ENCODE measurements around the gene LY6G5B.
A peak's percentile ranks its signal among the peaks of the same experiment; 100 is the strongest.

Gene LY6G5B

DNA sequence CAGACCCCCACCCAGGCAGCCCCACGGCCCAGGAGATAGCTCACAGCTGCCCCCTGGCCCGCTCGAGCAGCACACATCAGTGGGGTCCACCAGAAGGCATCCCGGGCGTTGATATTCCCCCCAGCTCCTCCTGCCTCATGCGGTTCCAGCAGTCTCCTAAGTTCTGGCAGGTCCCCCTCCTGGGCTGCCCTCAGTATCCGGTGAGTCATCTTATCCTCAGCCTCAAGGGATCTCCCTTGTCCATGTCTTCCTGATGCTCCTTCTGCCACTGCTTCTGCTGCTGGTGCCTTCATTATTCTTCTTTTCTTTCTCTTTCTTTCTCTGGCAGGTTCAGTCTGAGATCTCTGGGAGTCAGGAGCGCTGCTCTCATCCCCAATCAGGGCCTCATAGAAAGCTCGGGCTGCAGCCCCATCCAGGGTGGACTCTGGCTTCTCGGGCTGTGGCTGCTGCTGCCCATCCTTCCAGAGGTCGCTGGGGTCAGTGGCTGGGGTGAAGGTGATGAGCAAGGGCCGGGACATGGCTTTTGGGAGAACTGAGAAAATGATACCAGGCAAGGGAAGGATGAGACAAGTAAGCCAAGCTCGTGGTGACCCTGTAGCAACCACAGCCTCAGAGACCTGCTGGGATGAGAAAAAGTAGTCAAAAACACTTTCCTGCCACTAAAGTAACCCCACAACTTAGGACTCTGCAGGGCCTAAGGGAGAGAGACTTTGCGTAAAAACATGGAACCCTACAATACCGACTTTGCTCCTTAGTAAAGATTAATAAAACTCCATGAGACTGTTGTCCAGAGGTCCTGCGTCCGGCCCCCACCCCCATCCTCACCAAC lies 5.6 kb upstream of the LY6G5B start:
- DNase-seq (ENCODE audit: low spot score) = no peak
- TF ChIP-seq, protein P1, sequence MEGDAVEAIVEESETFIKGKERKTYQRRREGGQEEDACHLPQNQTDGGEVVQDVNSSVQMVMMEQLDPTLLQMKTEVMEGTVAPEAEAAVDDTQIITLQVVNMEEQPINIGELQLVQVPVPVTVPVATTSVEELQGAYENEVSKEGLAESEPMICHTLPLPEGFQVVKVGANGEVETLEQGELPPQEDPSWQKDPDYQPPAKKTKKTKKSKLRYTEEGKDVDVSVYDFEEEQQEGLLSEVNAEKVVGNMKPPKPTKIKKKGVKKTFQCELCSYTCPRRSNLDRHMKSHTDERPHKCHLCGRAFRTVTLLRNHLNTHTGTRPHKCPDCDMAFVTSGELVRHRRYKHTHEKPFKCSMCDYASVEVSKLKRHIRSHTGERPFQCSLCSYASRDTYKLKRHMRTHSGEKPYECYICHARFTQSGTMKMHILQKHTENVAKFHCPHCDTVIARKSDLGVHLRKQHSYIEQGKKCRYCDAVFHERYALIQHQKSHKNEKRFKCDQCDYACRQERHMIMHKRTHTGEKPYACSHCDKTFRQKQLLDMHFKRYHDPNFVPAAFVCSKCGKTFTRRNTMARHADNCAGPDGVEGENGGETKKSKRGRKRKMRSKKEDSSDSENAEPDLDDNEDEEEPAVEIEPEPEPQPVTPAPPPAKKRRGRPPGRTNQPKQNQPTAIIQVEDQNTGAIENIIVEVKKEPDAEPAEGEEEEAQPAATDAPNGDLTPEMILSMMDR (IDR thresholded peaks at IDR 0.05) = no peak
- peak overlapping the region; percentile 88 to 96 for H3K27ac ChIP-seq
- peak overlapping the region; percentile 82 for H3K4me3 ChIP-seq

DNA sequence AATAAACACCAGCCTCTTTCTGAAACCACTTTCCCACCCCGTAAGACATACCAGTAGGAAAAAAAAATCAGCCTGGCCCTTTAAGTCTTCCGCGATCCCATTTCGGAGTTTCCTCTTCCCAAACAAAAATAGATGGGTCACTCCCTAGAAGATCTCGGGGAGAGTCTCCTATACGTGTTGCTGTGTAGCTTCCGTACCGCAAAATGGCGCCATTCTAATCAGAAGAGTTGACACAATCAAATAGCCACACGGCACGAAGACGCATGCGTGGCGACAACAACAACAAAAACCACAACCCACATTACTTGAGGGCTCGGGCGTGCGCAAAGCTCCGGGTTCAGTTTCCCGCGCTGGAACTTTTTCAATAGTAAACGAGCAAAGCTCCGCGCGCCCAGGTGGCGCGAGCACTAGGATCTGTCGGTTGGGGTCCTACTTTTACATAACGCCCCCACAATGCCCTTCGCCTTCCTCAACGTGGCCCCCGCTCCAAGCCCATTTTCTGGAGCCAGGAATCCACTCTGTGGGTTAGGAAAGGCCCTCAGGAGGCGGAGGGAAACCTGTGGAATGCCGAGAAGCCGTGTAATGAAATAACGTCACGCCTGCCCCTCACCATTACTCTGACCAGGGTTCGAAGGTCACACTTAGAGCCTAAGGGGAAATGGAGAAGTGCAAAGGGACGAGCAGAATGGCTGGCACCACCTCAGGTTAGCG lies 4.8 kb upstream of the LY6G5B start, which contains the start of gene GPANK1:
Gene GPANK1 (minus strand): TSS at position 208 of the 711 bp plus-strand sequence. CDS start 519 bp downstream, outside the sequence.
- TF ChIP-seq, protein P1 (IDR thresholded peaks at IDR 0.05) = no peak
- Histone ChIP-seq H3K4me3 (peak within 1 kb of the TSS; percentile 82), H3K27ac (peak within 1 kb of the TSS; percentile 88 to 96)
- DNase-seq (ENCODE audit: low spot score) = peak; percentile 92

DNA sequence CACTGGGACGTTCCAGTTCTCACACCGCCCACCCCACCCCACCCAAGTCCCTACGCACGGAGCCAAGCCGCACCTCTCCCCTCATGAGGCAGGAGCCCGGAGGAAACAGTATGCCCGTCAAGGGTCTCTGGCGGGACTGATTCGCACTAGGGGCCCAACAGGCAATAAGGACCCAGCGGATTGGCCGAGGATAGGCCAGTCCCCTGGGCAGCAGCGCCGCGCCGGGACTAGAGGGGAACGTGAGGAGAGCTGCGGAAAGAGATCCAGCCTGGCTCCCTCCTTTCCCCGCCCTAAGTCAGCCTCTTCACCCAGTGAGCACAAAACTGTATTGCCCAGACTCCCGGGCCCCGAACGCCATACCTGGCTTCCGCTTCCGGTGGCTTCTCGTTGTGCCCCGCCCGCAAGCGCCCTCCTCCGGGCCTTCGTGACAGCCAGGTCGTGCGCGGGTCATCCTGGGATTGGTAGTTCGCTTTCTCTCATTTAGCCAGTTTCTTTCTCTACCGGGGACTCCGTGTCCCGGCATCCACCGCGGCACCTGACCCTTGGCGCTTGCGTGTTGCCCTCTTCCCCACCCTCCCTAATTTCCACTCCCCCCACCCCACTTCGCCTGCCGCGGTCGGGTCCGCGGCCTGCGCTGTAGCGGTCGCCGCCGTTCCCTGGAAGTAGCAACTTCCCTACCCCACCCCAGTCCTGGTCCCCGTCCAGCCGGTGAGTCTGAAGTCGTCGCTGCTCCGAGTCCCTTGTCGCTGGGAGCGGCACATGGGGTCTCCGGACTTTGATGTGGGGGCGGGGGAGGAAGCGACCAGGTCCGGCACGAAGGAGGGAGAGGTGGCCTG lies 4.1 kb upstream of the LY6G5B start, which contains the start of gene CSNK2B:
Gene CSNK2B (plus strand): TSS at position 580 of the 836 bp plus-strand sequence. CDS start 752 bp downstream, outside the sequence.
- DNase-seq (ENCODE audit: low spot score) = peak; percentile 100
- peak within 1 kb of the TSS; percentile 82 for H3K4me3 ChIP-seq
- peak within 1 kb of the TSS; percentile 88 to 96 for H3K27ac ChIP-seq
- TF ChIP-seq, protein P1 (IDR thresholded peaks at IDR 0.05) = no peak

DNA sequence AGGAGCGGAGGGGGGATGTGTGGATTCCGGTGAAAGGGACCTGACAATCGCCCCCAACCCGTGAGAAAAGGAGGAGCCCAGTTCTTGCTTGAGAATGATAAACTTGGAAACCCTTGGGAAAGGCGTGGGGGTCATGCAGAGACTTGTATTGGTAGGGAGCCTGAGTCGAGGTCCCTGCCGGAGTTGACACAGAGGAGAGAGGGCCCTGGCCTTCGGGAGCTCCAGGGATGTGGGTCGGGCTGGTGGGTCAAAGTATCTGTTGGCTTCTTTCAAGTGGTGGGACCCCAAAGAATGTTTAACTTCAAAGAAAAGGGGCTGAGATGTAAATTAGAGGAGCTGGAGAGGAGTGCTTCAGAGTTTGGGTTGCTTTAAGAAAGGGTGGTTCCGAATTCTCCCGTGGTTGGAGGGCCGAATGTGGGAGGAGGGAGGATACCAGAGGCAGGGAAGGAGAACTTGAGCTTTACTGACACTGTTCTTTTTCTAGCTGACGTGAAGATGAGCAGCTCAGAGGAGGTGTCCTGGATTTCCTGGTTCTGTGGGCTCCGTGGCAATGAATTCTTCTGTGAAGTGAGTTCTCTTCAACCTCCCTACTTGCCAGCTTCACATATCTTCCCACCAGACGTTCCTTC lies 3.3 kb upstream of the LY6G5B start:
- TF ChIP-seq, protein P1 (IDR thresholded peaks at IDR 0.05) = no peak
- peak overlapping the region; percentile 82 for H3K4me3 ChIP-seq
- H3K27ac ChIP-seq = peak overlapping the region; percentile 88 to 96
- DNase-seq (ENCODE audit: low spot score) = no peak

DNA sequence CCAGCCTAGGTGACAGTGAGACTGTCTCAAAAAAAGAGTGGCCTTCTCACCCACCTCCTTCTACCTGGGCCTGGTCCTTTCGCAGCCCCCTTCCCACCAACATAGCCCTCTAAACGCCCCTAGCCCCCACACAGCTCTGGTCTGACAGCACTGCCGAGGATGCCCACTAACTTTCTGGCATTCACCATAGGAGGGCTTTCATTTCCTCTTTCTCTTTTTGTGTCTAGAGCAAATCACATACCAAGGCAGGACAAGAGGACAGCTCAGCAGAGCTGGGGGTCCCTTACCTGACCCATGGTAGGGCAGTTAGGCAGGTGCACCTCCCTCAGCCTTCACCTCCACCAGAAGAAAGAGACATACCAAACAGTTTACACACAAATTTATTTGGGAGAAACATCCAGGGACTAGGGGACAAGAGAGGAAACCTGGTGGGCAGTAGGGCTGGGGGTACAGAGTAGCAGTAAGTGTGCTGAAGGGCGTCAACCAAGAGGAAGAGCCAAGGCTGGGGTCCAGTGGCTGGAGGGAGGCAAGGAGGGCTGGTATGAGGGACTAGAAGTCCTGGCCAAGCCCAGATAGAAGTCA lies 6.6 kb downstream of the LY6G5B start:
- Histone ChIP-seq H3K4me3 (no peak overlapping the region), H3K27ac (no peak overlapping the region)
- DNase-seq (ENCODE audit: low spot score) = no peak
- TF ChIP-seq, protein P1 (IDR thresholded peaks at IDR 0.05) = no peak

DNA sequence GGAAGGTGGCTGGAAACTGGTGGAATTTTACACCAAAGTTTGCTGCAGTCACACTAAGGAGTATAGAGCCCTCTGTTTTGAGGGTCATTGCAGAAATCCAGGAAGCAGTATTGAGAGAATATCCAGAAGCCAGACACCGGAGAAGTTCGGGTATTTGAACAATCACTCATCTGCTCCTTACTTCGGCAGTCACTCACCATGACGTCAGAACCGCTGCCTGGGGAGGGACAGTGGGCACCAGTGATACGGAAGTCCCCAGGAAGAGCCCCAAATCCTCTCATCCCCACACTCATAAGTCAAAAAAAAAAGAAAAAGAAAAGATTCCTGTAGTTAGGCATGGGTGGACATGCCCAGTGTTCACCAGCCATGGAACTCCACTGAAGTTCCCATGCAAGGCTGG lies 7.1 kb downstream of the LY6G5B start:
- no peak for DNase-seq (ENCODE audit: low spot score)
- Histone ChIP-seq H3K4me3 (no peak overlapping the region), H3K27ac (no peak overlapping the region)
- TF ChIP-seq, protein P1 (IDR thresholded peaks at IDR 0.05) = no peak

Measured in coronary artery (tissue), 2 donors.